Uterus (tissue), 4 donors: ENCODE measurements around the gene COL4A2. TPM values are rescaled to one million over a fixed set of nuclear protein-coding genes. Genes with fewer than 3 reads are reported as not detected.
A peak's percentile ranks its signal among the peaks of the same experiment; 100 is the strongest.

ENCODE experiments used
- DNase-seq, 2 donors: peaks; one replicate each; pipeline ENCODE4 v3.0.0-alpha.2; 2019 to 2020
- H3K27ac ChIP-seq, 2 donors: fragments of 200-600 bp; sonication (generic); 1 replicate in 1 of 2; 2 replicates in 1 of 2; pipeline ENCODE4 v1.5.1; 2016 to 2018
- H3K27me3 ChIP-seq, 2 donors: fragments of 200-600 bp; sonication (generic); one replicate each; pipeline ENCODE4 v1.5.1; 2018 to 2019; ENCODE audit warnings: control low read depth in 1 of 2
- H3K36me3 ChIP-seq, 2 donors: fragments of 200-600 bp; sonication (generic); one replicate each; pipeline ENCODE4 v1.5.1; 2019; ENCODE audit warnings: control low read depth in 1 of 2
- H3K4me1 ChIP-seq, 2 donors: fragments of 200-600 bp; sonication (generic); one replicate each; pipeline ENCODE4 v1.5.1; 2018 to 2019; ENCODE audit warnings: control low read depth in 1 of 2
- H3K4me3 ChIP-seq, 2 donors: fragments of 200-600 bp; sonication (generic); 1 replicate in 1 of 2; 2 replicates in 1 of 2; pipeline ENCODE4 v1.5.1; 2018 to 2019; ENCODE audit warnings: mild to moderate bottlenecking in 1 of 2
- H3K9me3 ChIP-seq, 2 donors: fragments of 200-600 bp; sonication (generic); one replicate each; pipeline ENCODE4 v1.5.1; 2019; ENCODE audit warnings: control low read depth in 1 of 2
- CTCF ChIP-seq, 4 experiments: fragments of 200-600 bp in 2 of 4; fragments of 450-650 bp in 2 of 4; sonication (generic) in 2 of 4; IDR thresholded peaks; one replicate each; pipeline ENCODE4 v1.5.1; 2016 to 2019; ENCODE audit warnings: antibody characterized with exemption in 4 of 4, mild to moderate bottlenecking in 2 of 4, moderate library complexity in 1 of 4
- POLR2A ChIP-seq, 2 donors: fragments of 450-650 bp; IDR thresholded peaks; one replicate each; pipeline ENCODE4 v1.6.1; 2016; ENCODE audit warnings: antibody characterized with exemption in 2 of 2, mild to moderate bottlenecking in 1 of 2, moderate library complexity in 1 of 2
- intact Hi-C: fragments of 100-400 bp; cut with DNase I; formaldehyde crosslinking; loops from one replicate; pipeline ENCODE4 v1.15.1; 2023; ENCODE audit warnings: low total_unique reads
- total RNA-seq, 4 donors: library from RNA; depleted of rRNA in 3 of 4; stranded (reverse); fragments of >200 nt in 3 of 4; gene quantifications; one replicate each; pipeline versions ENCODE4 v1.1.0 to v1.2.4, GENCODE V29; 2014 to 2023
- donor health status: DM: yes; HTN: yes; CAD: no.

Gene COL4A2
- total RNA-seq, 4 donors from 2014 or later, result 157 to 606 (median 284) TPM

GRCh38 chr13:110280985-110281688 lies 25.9 kb upstream of the COL4A2 start:
- DNase-seq, result peak; percentile 66 to 74
- peak overlapping the region; percentile 50 to 65 for H3K27ac ChIP-seq

GRCh38 chr13:110281736-110282135 lies 25.3 kb upstream of the COL4A2 start:
- Histone ChIP-seq H3K27me3 (no peaks in the 10 kb centered on the region), H3K27ac (peak overlapping the region; percentile 50 to 65), H3K4me3 (no peak overlapping the region), H3K4me1 (peaks cover 5 to 14% of the 10 kb centered on the region in 2 donors), H3K9me3 (no peaks in the 10 kb centered on the region), H3K36me3 (no peaks in the 10 kb centered on the region)
- intact Hi-C loops, result no loop called here
- TF ChIP-seq CTCF (IDR thresholded peaks at IDR 0.05) (no peak), POLR2A (IDR thresholded peaks at IDR 0.05) (no peak)
- peak in 1 of 2 donors; percentile 50 for DNase-seq

More at GRCh38 chr13:110280985-110281688, 25.9 kb upstream of the COL4A2 start:
- H3K9me3 ChIP-seq, result no peaks in the 10 kb centered on the region
- no peak for TF ChIP-seq CTCF (IDR thresholded peaks at IDR 0.05)
- TF ChIP-seq POLR2A (IDR thresholded peaks at IDR 0.05), result no peak
- H3K4me1 ChIP-seq, result peaks cover 7 to 18% of the 10 kb centered on the region in 2 donors
- intact Hi-C loops, result no loop called here
- no peaks in the 10 kb centered on the region for H3K36me3 ChIP-seq
- H3K4me3 ChIP-seq, result no peak overlapping the region
- H3K27me3 ChIP-seq, result no peaks in the 10 kb centered on the region

- Histone ChIP-seq H3K27ac (peak overlapping the region; percentile 50 to 65), H3K36me3 (no peaks in the 10 kb centered on the region), H3K27me3 (no peaks in the 10 kb centered on the region), H3K4me1 (peaks cover 5 to 11% of the 10 kb centered on the region in 2 donors), H3K9me3 (no peaks in the 10 kb centered on the region), H3K4me3 (no peak overlapping the region)
- TF ChIP-seq POLR2A (IDR thresholded peaks at IDR 0.05), result no peak
- intact Hi-C loops, result no loop called here
- no peak for DNase-seq
These were observed 24.7 kb upstream of the COL4A2 start for GRCh38 chr13:110282316-110282841.

GRCh38 chr13:110283736-110284517 lies 23.2 kb upstream of the COL4A2 start:
- Histone ChIP-seq H3K9me3 (no peaks in the 10 kb centered on the region), H3K27ac (peak overlapping the region; percentile 29 to 42), H3K4me1 (peaks cover 5 to 11% of the 10 kb centered on the region in 2 donors), H3K4me3 (no peak overlapping the region), H3K27me3 (no peaks in the 10 kb centered on the region), H3K36me3 (no peaks in the 10 kb centered on the region)
- intact Hi-C loops, result no loop called here
- TF ChIP-seq POLR2A (IDR thresholded peaks at IDR 0.05) (no peak), CTCF (IDR thresholded peaks at IDR 0.05) (no peak)
- DNase-seq, result no peak

- Histone ChIP-seq H3K4me1 (peaks cover 5 to 7% of the 10 kb centered on the region in 2 donors), H3K36me3 (no peaks in the 10 kb centered on the region), H3K9me3 (no peaks in the 10 kb centered on the region), H3K4me3 (no peak overlapping the region), H3K27me3 (no peaks in the 10 kb centered on the region), H3K27ac (peak overlapping the region; percentile 42 to 43)
- DNase-seq, result no peak
- intact Hi-C loops, result no loop called here
- no peak for TF ChIP-seq CTCF (IDR thresholded peaks at IDR 0.05)
- TF ChIP-seq POLR2A (IDR thresholded peaks at IDR 0.05), result no peak
These were observed 22.2 kb upstream of the COL4A2 start for GRCh38 chr13:110284779-110285484.
